ENCODE results near the gene HBZ.

GRCh38 chr16:104928-105327 lies 47.5 kb upstream of the HBZ start:
- TF ChIP-seq CTCF (IDR thresholded peaks at IDR 0.05) (no peak), POLR2AphosphoS5 (IDR thresholded peaks at IDR 0.05) (no peak), POLR2A (IDR thresholded peaks at IDR 0.05) (no peak), EP300 (IDR thresholded peaks at IDR 0.05) (no peak)

All from sigmoid colon (tissue), 4 donors.